ENCODE measurements around the gene NLRP6.
"Not testable (repeated sequence)": the region's sequence is repeated elsewhere in the genome, so short reads cannot be mapped to it uniquely, and the experiment has no call there.

NLRP6 gene

GRCh38 chr11:268716-269145 lies 9.5 kb upstream of the NLRP6 start:
- TF ChIP-seq CTCF (conservative IDR thresholded peaks at IDR 0.05; ENCODE audit: low read depth, low read length): peak; percentile 42
- not testable (repeated sequence) for DNase-seq (ENCODE audit: low read depth)
- peak overlapping the region; percentile 39 for H3K4me3 ChIP-seq (ENCODE audit: low read length)

GRCh38 chr11:269146-269890 lies 8.9 kb upstream of the NLRP6 start:
- no peak for TF ChIP-seq CTCF (conservative IDR thresholded peaks at IDR 0.05; ENCODE audit: low read depth, low read length)
- no peak for DNase-seq (ENCODE audit: low read depth)
- peak overlapping the region; percentile 39 for H3K4me3 ChIP-seq (ENCODE audit: low read length)

GRCh38 chr11:270451-271318 lies 7.5 kb upstream of the NLRP6 start:
- no peak overlapping the region for H3K4me3 ChIP-seq (ENCODE audit: low read length)
- no peak for TF ChIP-seq CTCF (conservative IDR thresholded peaks at IDR 0.05; ENCODE audit: low read depth, low read length)
- DNase-seq (ENCODE audit: low read depth): no peak

GRCh38 chr11:271319-271715 lies 6.9 kb upstream of the NLRP6 start:
- H3K4me3 ChIP-seq (ENCODE audit: low read length): no peak overlapping the region
- no peak for TF ChIP-seq CTCF (conservative IDR thresholded peaks at IDR 0.05; ENCODE audit: low read depth, low read length)
- DNase-seq (ENCODE audit: low read depth): no peak

- DNase-seq (ENCODE audit: low read depth): no peak
- TF ChIP-seq CTCF (conservative IDR thresholded peaks at IDR 0.05; ENCODE audit: low read depth, low read length): no peak
- H3K4me3 ChIP-seq (ENCODE audit: low read length): no peak overlapping the region
Measured at GRCh38 chr11:272195-272930, 5.8 kb upstream of the NLRP6 start.

GRCh38 chr11:272931-273198 lies 5.3 kb upstream of the NLRP6 start:
- no peak overlapping the region for H3K4me3 ChIP-seq (ENCODE audit: low read length)
- no peak for TF ChIP-seq CTCF (conservative IDR thresholded peaks at IDR 0.05; ENCODE audit: low read depth, low read length)
- DNase-seq (ENCODE audit: low read depth): no peak

All from retinal pigment epithelial cell (primary cell).